CD4-positive, alpha-beta T cell (primary cell): Measurements from ENCODE around the gene PLXNB1. TPM values are rescaled to one million over a fixed set of nuclear protein-coding genes. Genes with fewer than 3 reads are reported as not detected.
"Not testable (repeated sequence)": the region's sequence is repeated elsewhere in the genome, so short reads cannot be mapped to it uniquely, and the experiment has no call there.

Source experiments
- ATAC-seq: fragments of 200-7000 bp; cut with Tn5 transposase; one replicate; pipeline ENCODE4 v1.10.0; 2022; ENCODE audit warnings: mild to moderate bottlenecking; ENCODE audit not compliant: poor library complexity
- CTCF ChIA-PET: fragments of 350-600 bp; sonication (Branson Sonifier 250); formaldehyde crosslinking; loops from one replicate; lab custom pipeline; 2021; ENCODE audit warnings: antibody characterized with exemption, inconsistent platforms; lab: Charles Lee
- POLR2A ChIA-PET: fragments of 350-600 bp; sonication (Branson Sonifier 250); formaldehyde crosslinking; loops from one replicate; lab custom pipeline; 2021; ENCODE audit warnings: antibody characterized with exemption, inconsistent platforms; lab: Charles Lee
- DNase-seq, 14 experiments: peaks; one replicate each; pipeline ENCODE4 v3.0.0-alpha.2; 2013 to 2020; ENCODE audit warnings: mixed read lengths in 2 of 14
- H3K27ac ChIP-seq, 2 donors: one replicate each; pipeline versions ENCODE4 v1.5.1 to v1.7.0; 2013; ENCODE audit warnings: low read length in 2 of 2, low read depth in 1 of 2, mild to moderate bottlenecking in 1 of 2
- H3K27me3 ChIP-seq, 2 experiments: 1 replicate in 1 of 2; 2 replicates in 1 of 2; pipeline versions ENCODE4 v1.6.1 to v1.7.0; 2013; ENCODE audit warnings: low read length in 2 of 2, control low read depth in 1 of 2, mild to moderate bottlenecking in 1 of 2, moderate library complexity in 1 of 2; ENCODE audit not compliant: insufficient read depth in 2 of 2, control insufficient read depth in 1 of 2
- H3K36me3 ChIP-seq: one replicate; pipeline ENCODE4 v1.6.1; 2013; ENCODE audit warnings: low read length, control low read depth; ENCODE audit not compliant: insufficient read depth
- H3K4me1 ChIP-seq: one replicate; pipeline ENCODE4 v1.6.1; 2013; ENCODE audit warnings: low read length, control low read depth; ENCODE audit not compliant: insufficient read depth
- H3K4me3 ChIP-seq: one replicate; pipeline ENCODE4 v1.5.1; 2013; ENCODE audit warnings: mild to moderate bottlenecking, low read length, moderate library complexity
- H3K9me3 ChIP-seq, 2 experiments: 1 replicate in 1 of 2; 2 replicates in 1 of 2; pipeline versions ENCODE4 v1.6.1 to v1.7.0; 2013; ENCODE audit warnings: low read length in 2 of 2, mild to moderate bottlenecking in 2 of 2, control low read depth in 1 of 2, moderate library complexity in 1 of 2; ENCODE audit not compliant: control insufficient read depth in 1 of 2, insufficient read depth in 1 of 2
- H3K27ac Mint-ChIP-seq: one replicate; pipeline ENCODE4 v1.8.0; 2020; ENCODE audit warnings: mixed read lengths
- H3K27me3 Mint-ChIP-seq: one replicate; pipeline ENCODE4 v1.8.0; 2021; ENCODE audit warnings: mixed read lengths
- H3K36me3 Mint-ChIP-seq: one replicate; pipeline ENCODE4 v1.8.0; 2021; ENCODE audit warnings: low read depth, mixed read lengths
- H3K4me1 Mint-ChIP-seq: one replicate; pipeline ENCODE4 v1.8.0; 2021; ENCODE audit warnings: low read depth, mixed read lengths
- H3K4me3 Mint-ChIP-seq: one replicate; pipeline ENCODE4 v1.8.0; 2020; ENCODE audit warnings: mild to moderate bottlenecking, mixed read lengths
- H3K9me3 Mint-ChIP-seq: one replicate; pipeline ENCODE4 v1.8.0; 2020; ENCODE audit warnings: mixed read lengths
- CTCF ChIP-seq: fragments of 200-600 bp; IDR thresholded peaks from one replicate; pipeline ENCODE4 v1.8.0; 2022; ENCODE audit warnings: antibody characterized with exemption, mild to moderate bottlenecking
- intact Hi-C, 2 experiments: fragments of 100-400 bp; cut with DNase I in 1 of 2; cut with micrococcal nuclease in 1 of 2; formaldehyde crosslinking; loops; one replicate each; pipeline versions ENCODE4 v1.15.1 to v1.9.0; 2023 to 2025; cut with DNase I, micrococcal nuclease
- total RNA-seq, 174 experiments: library from RNA in 2 of 174; stranded (reverse) in 2 of 174; gene quantifications; one replicate each; pipeline ENCODE4 v1.2.3 and lab custom pipeline; 2021 to 2026

The PLXNB1 gene
- total RNA-seq, 2 experiments from 2014 or later = 1.1 to 2.0 TPM

- Histone ChIP-seq H3K27ac (no peak overlapping the region), H3K9me3 (no peaks in the 10 kb centered on the region), H3K4me3 (no peak overlapping the region), H3K27me3 (no peaks in the 10 kb centered on the region), H3K36me3 (no peaks in the 10 kb centered on the region), H3K4me1 (no peaks in the 10 kb centered on the region)
- H3K4me1 Mint-ChIP-seq = no peaks in the 10 kb centered on the region
- CTCF ChIA-PET = interaction anchor here (5.1 kb wide), 1 partner anchor 34 kb away, joined by 118 read pairs; no protein-coding TSS in a partner anchor
- no peak for TF ChIP-seq CTCF
- no peak overlapping the region for H3K27ac Mint-ChIP-seq
- no peaks in the 10 kb centered on the region for H3K27me3 Mint-ChIP-seq
- ATAC-seq (no peak), DNase-seq (peak in 1 of 14 experiments; percentile 5)
- intact Hi-C loops = no loop called here
- no peaks in the 10 kb centered on the region for H3K36me3 Mint-ChIP-seq
- no peaks in the 10 kb centered on the region for H3K9me3 Mint-ChIP-seq
- H3K4me3 Mint-ChIP-seq = no peak overlapping the region
- POLR2A ChIA-PET = interaction anchor here (3.1 kb wide), 1 partner anchor 34 kb away, joined by 37 read pairs; no protein-coding TSS in a partner anchor
Measured at GRCh38 chr3:48402281-48402732, 27.6 kb downstream of the PLXNB1 start.

- H3K4me3 ChIP-seq, H3K36me3 ChIP-seq, H3K27ac Mint-ChIP-seq, H3K9me3 Mint-ChIP-seq, H3K9me3 ChIP-seq, H3K4me1 Mint-ChIP-seq, H3K27me3 ChIP-seq, H3K4me3 Mint-ChIP-seq, H3K36me3 Mint-ChIP-seq, ATAC-seq, H3K4me1 ChIP-seq, H3K27me3 Mint-ChIP-seq, H3K27ac ChIP-seq: not testable (repeated sequence)
- DNase-seq = peak in 1 of 14 experiments; percentile 6
- ChIA-PET POLR2A (interaction anchor here (0.6 to 3.1 kb wide), 7 partner anchors 34 to 155 kb away, joined by 3 to 37 read pairs (median 5); partner anchors contain the start of genes CCDC51, PFKFB4 and TMA7), CTCF (interaction anchor here (0.6 to 5.1 kb wide), 19 partner anchors 14 to 621 kb away, joined by 3 to 118 read pairs (median 4); partner anchors contain the start of genes ATRIP, CCDC51, NDUFAF3 and PFKFB4)
- intact Hi-C loops = loop anchor here (1.0 to 2.0 kb wide), 9 partner anchors 35 to 285 kb away; partner anchors contain the start of gene UQCRC1 (in 2 of the 2)
Measured at GRCh38 chr3:48401434-48401901, 28.4 kb downstream of the PLXNB1 start.

GRCh38 chr3:48400824-48401433 lies 29.0 kb downstream of the PLXNB1 start:
- TF ChIP-seq CTCF = peak; percentile 93
- H3K27ac Mint-ChIP-seq = no peak overlapping the region
- CTCF ChIA-PET = interaction anchor here (0.6 to 5.1 kb wide), 20 partner anchors 15 to 621 kb away, joined by 3 to 118 read pairs (median 4); partner anchors contain the start of genes ATRIP, CCDC51, NDUFAF3 and PFKFB4
- no peaks in the 10 kb centered on the region for H3K36me3 ChIP-seq
- peaks cover 1% of the 10 kb centered on the region for H3K27me3 Mint-ChIP-seq
- intact Hi-C loops = loop anchor here (1.0 to 2.0 kb wide), 9 partner anchors 35 to 285 kb away; partner anchors contain the start of gene UQCRC1 (in 2 of the 2)
- H3K36me3 Mint-ChIP-seq = no peaks in the 10 kb centered on the region
- DNase-seq (peak; percentile 45 to 88 (median 56)), ATAC-seq (peak; percentile 82)
- no peak overlapping the region for H3K4me3 Mint-ChIP-seq
- no peak overlapping the region for H3K27ac ChIP-seq
- H3K4me3 ChIP-seq = no peak overlapping the region
- no peaks in the 10 kb centered on the region for H3K27me3 ChIP-seq
- H3K4me1 ChIP-seq = no peaks in the 10 kb centered on the region
- POLR2A ChIA-PET = interaction anchor here (0.6 to 3.1 kb wide), 8 partner anchors 35 to 158 kb away, joined by 3 to 37 read pairs (median 5); partner anchors contain the start of genes CCDC51, PFKFB4 and TMA7
- no peaks in the 10 kb centered on the region for H3K4me1 Mint-ChIP-seq
- H3K9me3 ChIP-seq = no peaks in the 10 kb centered on the region
- no peaks in the 10 kb centered on the region for H3K9me3 Mint-ChIP-seq
